NCI-H524 treated with DMSO at 0.1 percent for 48 hours (cell line): Measurements from ENCODE around the gene CREBL2.

Experiments
- DNase-seq: peaks from one replicate; lab custom pipeline; 2025; lab: John Stamatoyannopoulos, UW

CREBL2 gene

GRCh38 chr12:12681061-12681765 is 69.5 kb downstream of the CREBL2 start:
- no peak for DNase-seq

- no peak for DNase-seq
Measured at GRCh38 chr12:12682284-12682683, 70.6 kb downstream of the CREBL2 start.

GRCh38 chr12:12683136-12683697 is 71.5 kb downstream of the CREBL2 start:
- DNase-seq = no peak

- no peak for DNase-seq
Measured at GRCh38 chr12:12683725-12684124, 72.0 kb downstream of the CREBL2 start.

GRCh38 chr12:12684375-12685106 is 72.9 kb downstream of the CREBL2 start:
- DNase-seq = peak; percentile 82

- DNase-seq = no peak
Measured at GRCh38 chr12:12685305-12685704, 73.6 kb downstream of the CREBL2 start.

GRCh38 chr12:12686472-12686871 is 74.8 kb downstream of the CREBL2 start:
- DNase-seq = no peak

- DNase-seq = no peak
Measured at GRCh38 chr12:12686925-12687324, 75.2 kb downstream of the CREBL2 start.

- DNase-seq = no peak
Measured at GRCh38 chr12:12689647-12690300, 78.1 kb downstream of the CREBL2 start.

GRCh38 chr12:12691549-12691948 is 79.9 kb downstream of the CREBL2 start:
- no peak for DNase-seq

- DNase-seq = no peak
Measured at GRCh38 chr12:12693111-12693671, 81.5 kb downstream of the CREBL2 start.
